GM21367 (cell line): ENCODE results near the gene TM7SF3.
"Not testable (repeated sequence)": the region's sequence is repeated elsewhere in the genome, so short reads cannot be mapped to it uniquely, and the experiment has no call there.

Experiments
- ATAC-seq: cut with Tn5 transposase; IDR thresholded peaks from one replicate; pipeline ENCODE4 v1.9.1; 2021; ENCODE audit not compliant: unreplicated experiment

Gene TM7SF3

GRCh38 chr12:26979733-26980132 is 34.5 kb downstream of the TM7SF3 start:
- no peak for ATAC-seq

GRCh38 chr12:26978801-26979200 is 35.4 kb downstream of the TM7SF3 start:
- no peak for ATAC-seq

- no peak for ATAC-seq
These were observed 37.5 kb downstream of the TM7SF3 start for GRCh38 chr12:26976687-26977086.

- ATAC-seq = peak; percentile 92
These were observed 42.2 kb downstream of the TM7SF3 start for GRCh38 chr12:26971963-26972362.

GRCh38 chr12:26970136-26970535 is 44.0 kb downstream of the TM7SF3 start:
- no peak for ATAC-seq

GRCh38 chr12:26966842-26967241 is 47.3 kb downstream of the TM7SF3 start:
- ATAC-seq = no peak

GRCh38 chr12:26963413-26963812 is 50.8 kb downstream of the TM7SF3 start:
- no peak for ATAC-seq

- ATAC-seq = no peak
These were observed 52.4 kb downstream of the TM7SF3 start for GRCh38 chr12:26961803-26962202.

- ATAC-seq = not testable (repeated sequence)
These were observed 52.8 kb downstream of the TM7SF3 start for GRCh38 chr12:26961391-26961790.

- no peak for ATAC-seq
These were observed 60.2 kb downstream of the TM7SF3 start for GRCh38 chr12:26954027-26954426.

- no peak for ATAC-seq
These were observed 60.7 kb downstream of the TM7SF3 start for GRCh38 chr12:26953447-26953846.

- ATAC-seq = no peak
These were observed 65.9 kb downstream of the TM7SF3 start for GRCh38 chr12:26948309-26948708.

GRCh38 chr12:26941215-26941594 is 73.0 kb downstream of the TM7SF3 start:
- ATAC-seq = no peak

- no peak for ATAC-seq
These were observed 73.5 kb downstream of the TM7SF3 start for GRCh38 chr12:26940516-26941214.

GRCh38 chr12:26939953-26940352 is 74.2 kb downstream of the TM7SF3 start:
- no peak for ATAC-seq

- no peak for ATAC-seq
These were observed 74.9 kb downstream of the TM7SF3 start for GRCh38 chr12:26939192-26939832.

- peak; percentile 1 for ATAC-seq
These were observed 75.5 kb downstream of the TM7SF3 start for GRCh38 chr12:26938701-26939062.

GRCh38 chr12:26937863-26938700 is 76.1 kb downstream of the TM7SF3 start, which contains the start of the genes FGFR1OP2 and INTS13:
TSS of gene FGFR1OP2 (plus strand) at chr12:26938470. CDS start at chr12:26954159, 15,689 bp downstream.
TSS of gene INTS13 (minus strand) at chr12:26937981. CDS start at chr12:26936803, 1,178 bp downstream.
- ATAC-seq = peak; percentile 72

GRCh38 chr12:26937443-26937862 is 76.7 kb downstream of the TM7SF3 start:
- ATAC-seq = no peak

GRCh38 chr12:26936559-26937442 is 77.4 kb downstream of the TM7SF3 start:
- ATAC-seq = no peak
